GM12892 (cell line): ENCODE measurements around the gene KLF1.
"Not testable (repeated sequence)": the region's sequence is repeated elsewhere in the genome, so short reads cannot be mapped to it uniquely, and the experiment has no call there.

Experiments used
- DNase-seq: peaks from one replicate; pipeline ENCODE4 v3.0.0; 2011; ENCODE audit not compliant: insufficient read length
- FAIRE-seq: peaks from 2 replicates; lab custom pipeline; 2011; peaks lifted over from hg19 to GRCh38; lab: Jason Lieb, UNC
- POLR2A ChIP-seq: IDR thresholded peaks from 2 replicates; pipeline ENCODE4 v1.6.1; 2011; ENCODE audit warnings: low read depth, low read length, control low read depth
- POLR2AphosphoS5 ChIP-seq: IDR thresholded peaks from 2 replicates; pipeline ENCODE4 v1.6.1; 2011; ENCODE audit warnings: low read depth, low read length, control low read depth
- TAF1 ChIP-seq: IDR thresholded peaks from 2 replicates; pipeline ENCODE4 v1.6.1; 2011; ENCODE audit warnings: low read depth, mild to moderate bottlenecking, control low read depth, low read length, borderline replicate concordance

The KLF1 gene

GRCh38 chr19:12913851-12914690 lies 27.1 kb upstream of the KLF1 start:
- DNase-seq = no peak
- FAIRE-seq = peak; percentile 86

GRCh38 chr19:12913011-12913561 lies 26.1 kb upstream of the KLF1 start:
- DNase-seq = no peak
- FAIRE-seq = no peak
- TF ChIP-seq TAF1 (no peak), POLR2A (no peak)

More at GRCh38 chr19:12913851-12914690, 27.1 kb upstream of the KLF1 start:
- peak; percentile 39; the same call in 1 of the 2 replicates for TF ChIP-seq POLR2A
- TF ChIP-seq TAF1 = no peak
- TF ChIP-seq POLR2AphosphoS5 = no peak

- TF ChIP-seq TAF1 = no peak
- TF ChIP-seq POLR2AphosphoS5 = no peak
- TF ChIP-seq POLR2A = no peak
- DNase-seq (no peak), FAIRE-seq (no peak)
Measured at GRCh38 chr19:12912571-12912970, 25.6 kb upstream of the KLF1 start.

GRCh38 chr19:12907166-12907565 lies 20.2 kb upstream of the KLF1 start:
- TF ChIP-seq POLR2A = no peak
- TF ChIP-seq POLR2AphosphoS5 = no peak
- no peak for TF ChIP-seq TAF1
- DNase-seq (no peak), FAIRE-seq (no peak)

GRCh38 chr19:12899891-12900518 lies 13.0 kb upstream of the KLF1 start:
- FAIRE-seq (peak; percentile 87), DNase-seq (peak; percentile 70)
- TF ChIP-seq TAF1 = no peak
- no peak for TF ChIP-seq POLR2AphosphoS5
- TF ChIP-seq POLR2A = no peak

- FAIRE-seq (no peak), DNase-seq (no peak)
- TF ChIP-seq POLR2A (no peak), TAF1 (no peak), POLR2AphosphoS5 (no peak)
Measured at GRCh38 chr19:12896460-12896859, 9.5 kb upstream of the KLF1 start.

GRCh38 chr19:12893582-12893981 lies 6.6 kb upstream of the KLF1 start:
- FAIRE-seq (no peak), DNase-seq (no peak)
- no peak for TF ChIP-seq TAF1

GRCh38 chr19:12891553-12892021 lies 4.6 kb upstream of the KLF1 start:
- DNase-seq (no peak), FAIRE-seq (peak; percentile 54)
- no peak for TF ChIP-seq POLR2A
- no peak for TF ChIP-seq TAF1
- no peak for TF ChIP-seq POLR2AphosphoS5

- FAIRE-seq (peak; percentile 95), DNase-seq (peak; percentile 91)
- TF ChIP-seq POLR2A = peak; percentile 93
- peak; percentile 68 for TF ChIP-seq TAF1
- TF ChIP-seq POLR2AphosphoS5 = peak; percentile 92
Measured at GRCh38 chr19:12890787-12891552, 4.0 kb upstream of the KLF1 start, which contains the start of gene GCDH. Gene GCDH (plus strand): TSS chr19:12891160. CDS start chr19:12891305, 145 bp downstream.

- not testable (repeated sequence) for FAIRE-seq, DNase-seq
Measured at GRCh38 chr19:12890299-12890786, 3.3 kb upstream of the KLF1 start.

- TF ChIP-seq POLR2AphosphoS5 = no peak
- no peak for TF ChIP-seq POLR2A
- TF ChIP-seq TAF1 = no peak
- FAIRE-seq (no peak), DNase-seq (no peak)
Measured at GRCh38 chr19:12888006-12888603, 1.1 kb upstream of the KLF1 start.
